Kidney (tissue), 14 donors: ENCODE data around the gene RUNX1. TPM values are rescaled to one million over a fixed set of nuclear protein-coding genes. Genes with fewer than 3 reads are reported as not detected.

Experiments used
- DNase-seq, 5 donors: peaks; one replicate each; pipeline ENCODE4 v3.0.0-alpha.2; 2013 to 2020
- FAIRE-seq: peaks from 2 replicates; lab custom pipeline; 2012; peaks lifted over from hg19 to GRCh38; lab: Jason Lieb, UNC
- H3K27ac ChIP-seq, 2 donors: one replicate each; pipeline ENCODE4 v1.7.0; 2013; ENCODE audit warnings: low read depth in 2 of 2, low read length in 2 of 2, inconsistent platforms in 1 of 2
- H3K27me3 ChIP-seq: one replicate; pipeline ENCODE4 v1.7.1; 2013; ENCODE audit warnings: low read length, inconsistent platforms; ENCODE audit not compliant: control insufficient read depth, insufficient read depth
- H3K36me3 ChIP-seq, 3 donors: one replicate each; pipeline versions ENCODE4 v1.7.0 to v1.7.1; 2013; ENCODE audit warnings: low read length in 3 of 3, control low read depth in 1 of 3, inconsistent platforms in 1 of 3; ENCODE audit not compliant: insufficient read depth in 3 of 3, control insufficient read depth in 2 of 3
- H3K4me1 ChIP-seq, 3 donors: one replicate each; pipeline versions ENCODE4 v1.7.0 to v1.7.1; 2013; ENCODE audit warnings: low read length in 3 of 3, inconsistent platforms in 1 of 3, low read depth in 1 of 3; ENCODE audit not compliant: control insufficient read depth in 2 of 3, insufficient read depth in 2 of 3
- H3K4me3 ChIP-seq, 3 donors: one replicate each; pipeline versions ENCODE4 v1.7.0 to v1.8.1; 2013; ENCODE audit warnings: low read length in 3 of 3, control low read depth in 1 of 3, inconsistent platforms in 1 of 3
- H3K9ac ChIP-seq, 3 donors: one replicate each; pipeline versions ENCODE4 v1.7.0 to v1.7.1; 2013; ENCODE audit warnings: low read length in 3 of 3, control low read depth in 1 of 3, inconsistent platforms in 1 of 3
- H3K9me3 ChIP-seq, 3 donors: one replicate each; pipeline versions ENCODE4 v1.7.0 to v1.7.1; 2013; ENCODE audit warnings: low read length in 3 of 3, control low read depth in 1 of 3, inconsistent platforms in 1 of 3; ENCODE audit not compliant: control insufficient read depth in 2 of 3, insufficient read depth in 1 of 3
- intact Hi-C: fragments of 100-400 bp; cut with DNase I; formaldehyde crosslinking; loops from one replicate; pipeline ENCODE4 v1.11.1; 2022
- polyA plus RNA-seq: library from polyadenylated mRNA; stranded (reverse); fragments of 350-450 nt; fragmentation: Illumina TruSeq; extraction: RNeasy Lipid Tissue Mini Kit (QIAGEN cat#74804); gene quantifications from one replicate; pipeline ENCODE4 v1.2.3, GENCODE V29; 2014; ENCODE audit warnings: low read depth, low replicate concordance; ENCODE audit not compliant: insufficient read depth
- total RNA-seq: library from RNA; stranded (reverse); fragmentation: NEBNext Ultra II Directional; extraction: Animal tissue kit (Norgen Biotek cat#: 25700); gene quantifications from one replicate; pipeline ENCODE4 v1.2.1, GENCODE V29; 2021
- TF ChIP-seq, protein P1 (sequence below): IDR thresholded peaks from 3 replicates; pipeline ENCODE4 v1.5.1; 2012; ENCODE audit warnings: mild to moderate bottlenecking, moderate library complexity, borderline replicate concordance; ENCODE audit not compliant: insufficient read depth; ENCODE audit errors: extremely low read depth
- donor health status: control.
- donor health status: control.
- donor health status: control.
- donor health status: control.
- donor health status: control.
- donor health status: DM: yes; HTN: yes; CAD: no.
- donor health status: Normal renal cell carcinoma (clear cell type).

Gene RUNX1
- total and polyA plus RNA-seq, 2 donors from 2014 or later: 1.3 to 58.0 TPM

GRCh38 chr21:34771512-34772028 is 277.5 kb downstream of the RUNX1 start:
- intact Hi-C loops: no loop called here
- TF ChIP-seq, protein P1, sequence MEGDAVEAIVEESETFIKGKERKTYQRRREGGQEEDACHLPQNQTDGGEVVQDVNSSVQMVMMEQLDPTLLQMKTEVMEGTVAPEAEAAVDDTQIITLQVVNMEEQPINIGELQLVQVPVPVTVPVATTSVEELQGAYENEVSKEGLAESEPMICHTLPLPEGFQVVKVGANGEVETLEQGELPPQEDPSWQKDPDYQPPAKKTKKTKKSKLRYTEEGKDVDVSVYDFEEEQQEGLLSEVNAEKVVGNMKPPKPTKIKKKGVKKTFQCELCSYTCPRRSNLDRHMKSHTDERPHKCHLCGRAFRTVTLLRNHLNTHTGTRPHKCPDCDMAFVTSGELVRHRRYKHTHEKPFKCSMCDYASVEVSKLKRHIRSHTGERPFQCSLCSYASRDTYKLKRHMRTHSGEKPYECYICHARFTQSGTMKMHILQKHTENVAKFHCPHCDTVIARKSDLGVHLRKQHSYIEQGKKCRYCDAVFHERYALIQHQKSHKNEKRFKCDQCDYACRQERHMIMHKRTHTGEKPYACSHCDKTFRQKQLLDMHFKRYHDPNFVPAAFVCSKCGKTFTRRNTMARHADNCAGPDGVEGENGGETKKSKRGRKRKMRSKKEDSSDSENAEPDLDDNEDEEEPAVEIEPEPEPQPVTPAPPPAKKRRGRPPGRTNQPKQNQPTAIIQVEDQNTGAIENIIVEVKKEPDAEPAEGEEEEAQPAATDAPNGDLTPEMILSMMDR: no peak
- Histone ChIP-seq H3K4me1 (no peaks in the 10 kb centered on the region), H3K27ac (no peak overlapping the region), H3K9ac (no peak overlapping the region), H3K36me3 (no peaks in the 10 kb centered on the region), H3K9me3 (no peaks in the 10 kb centered on the region), H3K4me3 (no peak overlapping the region), H3K27me3 (no peaks in the 10 kb centered on the region)
- no peak for FAIRE-seq
- no peak for DNase-seq

DNA sequence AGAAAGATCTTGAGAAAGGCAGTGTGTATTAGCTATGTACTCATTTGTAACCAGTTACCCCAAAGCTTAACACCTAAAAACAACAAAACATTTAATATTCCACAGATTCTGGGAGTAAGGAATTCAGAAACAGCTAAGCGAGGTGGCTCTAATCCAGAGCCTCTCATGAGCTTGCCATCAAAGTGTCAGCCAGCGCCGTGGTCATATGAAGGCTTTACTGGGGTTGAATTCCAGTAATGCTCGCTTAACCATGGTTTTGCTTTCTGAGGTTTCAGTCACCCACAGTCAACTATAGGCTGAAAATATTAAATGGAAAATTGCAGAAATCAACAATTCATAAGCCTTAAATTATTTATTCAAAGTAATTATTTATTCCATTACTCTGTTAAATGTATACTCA is 278.5 kb downstream of the RUNX1 start:
- Histone ChIP-seq H3K36me3 (no peaks in the 10 kb centered on the region), H3K27me3 (no peaks in the 10 kb centered on the region), H3K4me1 (no peaks in the 10 kb centered on the region), H3K27ac (no peak overlapping the region), H3K4me3 (no peak overlapping the region), H3K9ac (no peak overlapping the region), H3K9me3 (no peaks in the 10 kb centered on the region)
- peak in 1 of 5 donors; percentile 18 for DNase-seq
- FAIRE-seq: no peak
- intact Hi-C loops: no loop called here
- TF ChIP-seq, protein P1: no peak

DNA sequence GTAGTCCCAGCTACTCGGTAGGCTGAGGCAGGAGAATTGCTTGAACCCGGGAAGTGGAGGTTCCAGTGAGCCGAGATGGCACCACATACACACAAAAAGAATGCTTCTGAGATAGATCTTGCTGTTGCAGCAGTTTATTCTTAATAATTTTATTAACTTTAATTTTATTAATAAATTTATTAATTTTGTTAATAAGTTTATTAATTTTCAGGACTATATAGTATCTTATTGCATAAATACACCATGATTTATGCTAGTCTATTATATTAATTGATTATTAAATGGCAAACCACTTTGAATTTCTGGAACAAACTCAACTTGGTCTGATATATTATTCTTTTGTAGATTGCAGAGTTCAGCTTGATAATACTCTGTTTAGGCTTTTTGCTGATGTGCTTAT is 280.8 kb downstream of the RUNX1 start:
- intact Hi-C loops: no loop called here
- peaks cover 0 to 6% (median 3%) of the 10 kb centered on the region in 3 donors for H3K9me3 ChIP-seq
- no peak overlapping the region for H3K27ac ChIP-seq
- TF ChIP-seq, protein P1: no peak
- no peaks in the 10 kb centered on the region for H3K36me3 ChIP-seq
- DNase-seq: no peak
- no peak overlapping the region for H3K4me3 ChIP-seq
- H3K27me3 ChIP-seq: no peaks in the 10 kb centered on the region
- FAIRE-seq: peak; percentile 66
- H3K9ac ChIP-seq: no peak overlapping the region
- no peaks in the 10 kb centered on the region for H3K4me1 ChIP-seq

GRCh38 chr21:34766862-34767261 is 282.2 kb downstream of the RUNX1 start:
- DNase-seq (no peak), FAIRE-seq (no peak)
- Histone ChIP-seq H3K36me3 (no peaks in the 10 kb centered on the region), H3K27ac (no peak overlapping the region), H3K4me3 (no peak overlapping the region), H3K4me1 (peaks cover 0 to 4% (median 0%) of the 10 kb centered on the region in 3 donors), H3K27me3 (no peaks in the 10 kb centered on the region), H3K9me3 (peaks cover 0 to 6% (median 3%) of the 10 kb centered on the region in 3 donors), H3K9ac (no peak overlapping the region)
- intact Hi-C loops: no loop called here
- TF ChIP-seq, protein P1: no peak
